NCI-H345 treated with DMSO at 0.1 percent for 48 hours (cell line): ENCODE results near the gene IFI30.
"Not testable (repeated sequence)": the region's sequence is repeated elsewhere in the genome, so short reads cannot be mapped to it uniquely, and the experiment has no call there.

ENCODE experiments used
- DNase-seq: peaks from one replicate; lab custom pipeline; 2025; ENCODE audit not compliant: unreplicated experiment; lab: John Stamatoyannopoulos, UW

The IFI30 gene

GRCh38 chr19:18202397-18202777, 28.8 kb downstream of the IFI30 start:
- no peak for DNase-seq

DNA sequence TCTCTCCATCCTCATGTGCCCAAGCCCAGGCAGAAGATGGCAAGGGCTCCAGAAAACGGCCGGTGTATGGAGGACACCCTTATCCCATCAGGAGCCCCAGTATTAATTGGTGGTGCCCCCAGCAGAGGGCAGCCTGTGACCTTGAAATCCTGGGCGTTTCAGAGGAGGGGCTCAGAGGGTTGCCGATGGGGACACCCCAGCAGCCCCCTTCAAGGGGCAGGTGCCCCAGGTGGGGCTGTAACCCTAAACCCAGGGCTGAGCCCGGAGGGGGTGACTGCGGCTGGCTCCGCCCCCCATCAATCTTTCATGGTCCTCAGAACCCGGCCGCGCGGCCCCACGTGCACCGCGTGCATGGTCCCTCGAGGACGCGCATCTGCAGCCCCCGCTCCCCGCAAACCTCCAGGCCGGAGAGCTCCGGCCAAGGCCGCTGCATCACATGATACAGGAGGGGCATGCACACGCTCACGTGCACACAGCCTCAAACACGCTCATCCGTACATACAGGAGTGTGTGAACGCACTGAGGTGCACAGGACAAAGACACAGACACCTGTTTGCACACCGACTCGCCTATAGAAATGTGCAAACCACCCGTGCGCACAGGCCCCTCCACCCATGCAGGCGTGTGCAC, 29.3 kb downstream of the IFI30 start:
- DNase-seq = no peak

- DNase-seq = no peak
Observed at GRCh38 chr19:18203408-18203862, 29.8 kb downstream of the IFI30 start.

DNA sequence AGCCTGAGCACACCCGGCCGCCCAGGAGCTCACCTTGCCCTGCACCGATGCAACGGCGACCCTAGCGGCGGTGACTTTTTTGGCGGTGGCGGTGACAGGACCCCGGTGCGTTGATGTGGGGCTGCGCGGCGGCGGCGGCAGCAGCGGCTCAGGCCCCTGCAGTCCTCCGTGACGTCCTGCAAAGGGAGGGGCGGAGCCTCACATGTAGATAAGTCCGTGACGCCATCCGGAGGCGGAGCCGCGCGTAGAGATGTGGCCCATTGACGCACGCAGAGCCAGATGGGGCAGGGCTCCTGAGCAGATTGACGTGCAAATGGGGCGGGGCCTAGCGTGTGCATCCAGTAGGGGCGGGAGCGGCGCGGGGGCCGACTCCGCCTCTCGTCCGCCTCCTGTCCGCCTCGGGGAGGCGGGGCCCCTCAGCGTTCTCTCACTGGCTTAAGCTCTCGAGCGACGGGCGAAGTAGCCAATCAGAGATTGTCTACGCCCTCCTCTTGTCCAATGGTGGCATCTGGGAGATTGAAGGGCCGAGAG, 30.3 kb downstream of the IFI30 start, which contains the start of gene RAB3A:
TSS of gene RAB3A (minus strand) at position 180 of the 531 bp plus-strand sequence. CDS start 1,302 bp downstream, outside the sequence.
- DNase-seq = peak; percentile 99

DNA sequence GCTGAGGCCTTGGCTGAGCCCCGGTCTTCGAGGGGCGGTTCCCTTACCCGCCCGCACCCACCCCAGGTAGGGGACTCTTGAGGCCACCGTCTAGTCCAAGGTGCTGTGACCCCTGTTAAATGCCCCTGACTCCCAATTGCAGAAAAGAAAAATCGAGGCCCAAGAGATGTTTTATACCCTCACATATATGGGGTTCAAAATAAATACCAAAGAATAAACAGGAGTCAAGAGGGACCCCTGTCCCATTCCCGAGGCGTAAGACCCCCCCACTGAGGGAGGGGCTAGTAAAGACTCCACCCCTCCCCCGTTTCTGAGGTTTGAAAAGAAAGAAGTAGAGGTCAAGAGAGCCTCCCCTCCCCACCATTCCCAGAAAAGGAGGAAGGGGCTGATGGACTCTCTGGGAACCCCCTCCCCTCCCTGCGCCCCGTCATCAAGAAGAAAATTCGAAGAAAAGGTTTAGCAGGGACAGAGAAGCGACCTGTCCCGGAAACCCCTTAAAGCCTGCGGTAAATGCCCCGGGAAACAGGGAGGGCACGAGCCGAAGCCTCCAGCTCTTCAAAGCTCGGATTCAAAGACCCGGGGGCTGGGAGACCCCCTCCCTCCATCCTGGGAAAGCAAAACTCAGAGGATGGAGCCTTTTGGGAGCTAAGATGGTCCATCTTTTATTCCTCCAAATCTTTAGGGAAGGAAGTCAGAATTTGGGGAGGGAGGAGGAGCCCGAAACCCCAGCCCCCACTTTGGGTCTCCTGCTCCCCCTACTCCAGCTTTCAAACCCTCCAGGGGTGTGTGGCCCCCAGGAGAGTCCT, 31.0 kb downstream of the IFI30 start:
- DNase-seq = no peak

DNA sequence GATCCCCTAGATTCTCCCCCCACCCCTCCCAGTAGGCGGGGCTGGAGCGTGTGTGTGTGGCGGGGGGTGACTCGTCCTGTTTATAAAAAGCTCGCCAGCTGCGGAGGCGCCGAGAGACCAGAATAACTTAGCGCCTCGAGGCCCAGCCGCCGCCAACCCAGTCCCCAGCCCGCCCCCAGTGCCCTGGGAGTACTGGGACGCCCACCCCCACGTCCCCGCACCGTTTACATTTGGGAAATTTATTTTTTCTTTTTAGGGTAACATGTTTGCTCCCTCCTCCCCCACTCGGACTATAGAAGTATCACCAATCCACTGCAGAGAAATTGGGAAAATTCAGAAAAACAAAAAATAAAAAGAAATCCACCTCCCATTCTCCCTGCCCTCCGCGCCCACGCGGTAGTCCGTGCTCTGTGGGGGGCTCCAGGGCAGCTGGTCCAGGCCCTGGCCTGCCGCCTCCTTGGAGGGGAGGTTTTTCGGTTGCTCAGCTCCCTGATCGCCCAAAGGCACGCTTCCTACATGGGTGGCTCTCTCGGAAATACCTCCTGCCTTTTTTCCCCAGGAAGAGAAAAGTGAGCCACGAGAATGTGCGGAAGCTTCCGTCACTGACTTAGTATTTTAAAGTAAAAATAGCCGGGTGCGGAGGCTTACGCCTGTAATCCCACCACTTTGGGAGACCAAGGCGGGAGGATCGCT, 31.7 kb downstream of the IFI30 start:
- DNase-seq = no peak

GRCh38 chr19:18206018-18206417, 32.4 kb downstream of the IFI30 start:
- DNase-seq = no peak

DNA sequence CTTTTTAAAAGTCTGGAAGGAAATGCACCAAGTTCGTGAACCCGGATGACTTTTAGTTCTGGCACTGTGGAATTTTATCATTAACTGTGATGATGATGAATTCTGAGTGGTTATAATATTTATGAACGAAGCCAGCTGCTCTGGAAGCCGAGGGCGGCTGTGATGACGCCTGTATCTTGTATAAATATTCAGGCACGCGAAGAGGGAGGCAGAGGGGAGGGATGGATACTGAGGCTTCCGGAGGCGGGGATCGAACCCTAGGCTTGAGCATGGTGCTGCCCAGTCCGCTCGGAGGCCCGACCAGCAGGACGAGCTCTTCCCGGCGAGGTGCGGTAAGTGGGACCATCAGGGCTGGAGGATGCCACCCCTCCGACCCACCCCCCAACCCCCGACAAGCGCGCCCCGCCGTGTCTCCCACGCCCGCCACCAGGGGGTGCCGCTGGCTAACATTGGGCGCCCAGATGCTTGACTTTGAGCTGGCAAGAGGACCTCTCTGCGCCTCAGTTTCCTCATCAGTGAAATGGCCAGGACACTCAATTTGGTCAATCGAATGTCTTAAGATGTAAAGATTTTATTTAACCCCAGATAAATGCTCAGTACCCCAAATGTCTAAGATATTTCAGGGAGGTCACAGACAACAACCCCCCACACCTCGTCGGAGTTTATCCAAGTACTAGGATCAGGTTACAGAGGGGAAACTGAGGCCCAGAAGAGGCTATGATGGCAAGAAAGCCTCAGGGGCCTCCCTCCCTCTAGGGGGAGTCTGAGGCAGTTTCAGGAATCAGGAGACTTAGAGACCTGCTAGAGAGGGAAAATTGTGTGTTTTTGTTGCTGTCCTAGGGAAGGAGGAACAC, 34.7 kb downstream of the IFI30 start:
- no peak for DNase-seq

DNA sequence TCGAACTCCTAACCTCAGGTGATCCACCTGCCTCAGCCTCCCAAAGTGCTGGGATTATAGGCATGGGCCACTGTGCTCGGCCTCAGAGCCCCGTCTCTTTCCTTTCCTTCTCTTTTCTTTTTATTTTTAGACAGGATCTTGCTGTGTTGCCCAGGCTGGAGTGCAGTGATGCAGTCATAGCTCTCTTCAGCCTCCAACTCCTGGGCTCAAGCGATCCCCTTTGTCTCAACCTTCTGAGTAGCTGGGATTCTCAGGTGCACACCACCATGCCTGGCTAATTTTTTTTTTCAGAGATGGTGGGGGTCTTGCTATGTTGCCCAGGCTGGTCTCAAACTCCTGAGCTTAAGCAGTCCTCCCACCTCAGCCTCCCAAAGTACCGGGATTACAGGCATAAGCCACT, 36.3 kb downstream of the IFI30 start:
- DNase-seq = not testable (repeated sequence)

- DNase-seq = no peak
Observed at GRCh38 chr19:18211683-18212082, 38.1 kb downstream of the IFI30 start.

DNA sequence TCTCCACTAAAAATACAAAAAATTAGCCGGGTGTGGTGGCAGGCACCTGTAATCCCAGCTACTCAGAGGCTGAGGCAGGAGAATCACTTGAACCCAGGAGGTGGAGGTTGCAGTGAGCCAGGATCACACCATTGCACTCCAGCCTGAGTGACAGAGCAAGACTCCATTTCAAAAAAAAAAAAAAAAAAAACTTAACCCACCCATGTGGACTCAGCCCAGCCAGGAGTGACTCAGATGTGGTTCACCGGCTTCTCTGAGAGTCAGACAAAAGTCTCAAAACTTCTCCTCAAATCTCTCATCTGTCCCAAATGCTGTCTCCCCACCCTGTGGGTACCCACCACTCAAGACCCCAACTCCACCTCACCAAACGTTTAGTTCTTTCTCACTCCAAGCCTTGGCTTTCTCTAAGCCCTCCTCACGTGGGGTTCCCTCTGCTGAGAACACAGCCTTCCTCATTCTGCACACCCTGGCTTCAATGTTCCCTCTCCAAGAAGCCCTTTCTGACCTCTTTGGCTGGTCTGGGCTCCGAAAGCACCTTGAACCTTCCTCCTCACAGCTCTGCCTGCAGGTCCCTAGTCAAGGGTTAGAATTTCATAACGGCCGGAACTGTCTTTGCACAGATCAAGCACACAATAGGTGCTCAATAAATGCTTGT, 41.3 kb downstream of the IFI30 start:
- no peak for DNase-seq

DNA sequence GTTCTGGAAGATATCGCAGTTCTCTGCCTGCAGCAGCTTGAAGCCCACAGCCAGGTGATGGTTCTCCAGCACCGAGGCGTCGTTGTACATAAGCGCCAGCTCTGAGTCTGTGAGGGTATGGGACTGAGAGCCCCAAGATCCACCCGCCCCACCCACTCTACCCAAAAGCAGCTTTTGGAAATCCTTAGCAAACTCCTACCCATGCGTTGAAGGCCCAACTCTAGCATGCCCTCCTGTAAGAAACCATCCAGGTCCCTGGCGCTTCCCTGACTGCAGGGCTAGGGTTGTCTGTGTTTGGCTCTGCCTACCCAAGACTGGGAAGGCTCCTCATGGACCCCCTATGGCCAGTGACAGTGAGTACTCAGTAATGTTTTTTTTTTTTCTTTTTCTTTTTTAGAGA, 43.2 kb downstream of the IFI30 start:
- no peak for DNase-seq

DNA sequence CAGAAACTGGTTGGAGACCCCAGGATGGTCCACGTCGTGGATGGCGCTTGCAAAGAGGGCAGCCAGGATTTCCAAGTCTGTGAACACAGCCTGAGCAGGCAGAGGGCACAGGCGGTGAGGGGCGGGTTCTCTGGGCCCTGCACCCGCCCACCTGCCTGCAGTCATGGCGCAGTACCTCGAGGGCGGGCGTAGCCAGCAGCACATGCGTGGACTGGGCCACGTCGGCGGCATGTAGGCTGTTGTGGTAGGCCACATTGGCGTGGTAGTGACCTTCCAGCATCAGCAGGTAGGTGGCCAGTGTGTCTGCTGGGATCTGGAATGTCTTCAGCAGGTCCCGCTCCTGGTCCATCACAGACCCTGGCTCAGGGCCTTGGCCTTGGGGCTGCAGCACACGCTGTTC, 44.5 kb downstream of the IFI30 start:
- no peak for DNase-seq

DNA sequence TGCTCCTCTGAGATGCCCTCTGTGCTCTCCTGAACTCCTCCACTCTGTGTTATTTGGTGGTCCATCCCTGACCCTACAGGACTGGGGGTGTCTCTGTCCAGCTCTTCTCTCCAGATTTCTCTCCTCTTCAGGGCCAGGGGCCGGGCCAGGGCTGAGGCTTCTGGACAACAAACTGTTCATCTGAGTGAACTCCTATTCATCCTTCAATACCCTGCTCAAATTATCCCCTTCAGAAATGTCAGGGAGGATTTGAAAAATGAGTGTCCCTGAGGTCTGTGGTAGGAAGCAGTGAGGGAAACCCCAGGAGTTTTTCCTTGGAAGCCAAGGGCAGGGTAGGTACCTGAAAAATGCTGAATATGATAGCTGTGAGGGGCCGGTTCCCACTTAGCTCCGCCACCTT, 45.0 kb downstream of the IFI30 start:
- no peak for DNase-seq

- DNase-seq = no peak
Observed at GRCh38 chr19:18219911-18220631, 46.5 kb downstream of the IFI30 start.

DNA sequence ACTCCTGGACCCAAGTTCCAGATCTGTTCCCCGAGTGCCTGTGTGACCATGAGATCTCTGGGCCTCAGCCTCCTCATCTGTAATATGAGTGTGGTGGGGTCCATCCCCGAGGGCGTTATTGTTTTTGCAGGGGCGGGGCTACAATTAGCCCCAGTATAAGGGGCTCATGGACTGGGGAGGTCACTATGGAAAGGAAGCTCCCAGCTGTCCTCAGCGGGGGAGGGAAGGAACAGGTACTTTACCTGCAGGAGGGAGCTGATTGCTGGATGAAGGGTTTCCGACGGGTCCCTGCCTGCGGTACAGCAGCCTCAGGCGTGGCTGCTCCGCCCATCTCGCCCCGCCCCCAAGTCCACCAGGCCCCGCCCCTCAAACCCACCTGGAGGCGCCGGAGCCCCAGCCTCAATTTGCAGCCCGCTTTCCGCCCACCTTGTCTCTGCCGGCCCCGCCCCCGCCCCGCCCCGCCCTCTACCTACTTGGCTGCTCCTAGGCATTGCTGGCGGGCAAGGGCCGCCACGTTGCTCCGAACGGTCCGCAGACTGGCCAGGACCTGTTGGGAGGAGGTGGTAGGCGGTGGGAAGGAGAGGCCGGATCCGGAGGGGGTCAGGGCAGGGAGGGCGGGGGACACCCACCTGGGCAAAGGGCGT, 47.1 kb downstream of the IFI30 start:
- DNase-seq = no peak

- no peak for DNase-seq
Observed at GRCh38 chr19:18221815-18222725, 48.5 kb downstream of the IFI30 start.
